ENCODE results near the gene PIGM.

The PIGM gene

DNA sequence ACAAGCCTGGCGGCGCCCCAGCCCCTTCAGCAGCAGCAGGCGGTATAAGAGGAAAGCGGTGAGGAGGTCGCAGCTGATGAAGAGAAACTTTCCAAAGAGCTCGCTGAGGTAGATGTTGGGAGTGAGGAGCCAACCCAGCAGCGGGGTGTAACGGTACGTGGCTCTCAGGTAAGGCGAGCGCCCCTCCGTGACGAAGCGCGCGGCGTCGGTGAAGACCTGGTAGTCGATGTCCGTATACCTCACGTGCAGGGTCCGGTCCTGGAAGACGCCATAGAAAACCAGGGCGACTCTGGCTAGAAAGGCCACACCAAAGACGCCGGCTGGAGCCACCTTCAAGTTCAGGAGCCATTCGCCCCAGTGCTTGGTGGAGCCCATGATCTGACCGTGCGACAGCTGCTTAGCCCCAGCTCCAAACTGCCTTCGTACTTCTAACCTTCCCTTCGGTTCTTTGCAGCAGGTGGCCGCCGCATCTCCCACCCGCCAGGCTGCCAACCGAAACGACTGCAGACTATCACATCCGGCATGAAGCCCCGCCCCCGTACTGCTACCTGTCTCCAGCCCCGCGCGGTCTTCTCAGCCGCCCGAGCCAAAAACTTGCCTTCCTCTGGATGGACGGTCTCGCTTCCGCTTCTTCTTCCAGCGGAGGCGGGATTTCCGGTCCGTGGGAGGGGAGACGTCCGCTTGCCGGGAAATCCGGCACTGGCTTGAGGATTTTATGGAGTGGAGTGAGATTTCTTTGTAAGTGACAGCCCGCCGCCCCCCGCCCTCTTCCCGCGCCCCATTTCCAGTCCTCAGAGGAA lies at the start of gene PIGM:
Gene PIGM (minus strand): TSS at position 626 of the 800 bp plus-strand sequence. CDS start 251 bp downstream, at position 375.
- peak; percentile 87 for DNase-seq

DNA sequence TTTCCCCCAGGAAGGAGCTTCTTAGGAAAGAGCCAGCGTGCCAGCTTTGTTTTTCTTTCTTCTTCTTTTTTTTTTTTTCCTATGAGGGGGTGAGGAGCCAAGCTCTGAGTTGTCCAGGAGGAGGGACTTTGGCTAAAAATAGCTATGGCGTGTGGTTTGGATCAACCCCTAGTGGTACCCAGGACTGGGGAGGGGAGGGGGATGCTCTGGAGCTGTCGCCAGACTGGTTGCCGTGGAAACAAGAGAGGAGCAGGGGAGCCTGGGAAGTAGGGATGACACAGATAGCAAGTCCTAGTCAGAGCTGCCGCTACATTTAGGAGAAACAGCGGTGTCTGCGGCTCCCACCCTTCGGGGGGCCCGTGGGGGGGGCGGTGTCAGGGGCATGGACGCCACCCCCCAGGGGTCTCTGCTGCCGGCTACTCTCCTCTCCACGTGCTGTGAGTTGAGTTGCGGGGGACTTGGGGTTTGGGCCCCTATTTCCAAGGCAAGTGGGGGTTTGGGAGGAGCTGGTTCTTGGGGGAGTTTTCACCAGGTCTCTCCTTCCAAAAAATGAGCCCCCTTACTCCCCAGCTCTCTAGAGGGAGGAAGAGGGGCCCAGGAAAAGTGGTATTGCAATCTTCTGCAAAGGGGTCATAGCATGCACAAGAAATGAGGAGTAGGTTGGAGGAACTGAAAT lies 49.6 kb upstream of the PIGM start, which contains the start of gene KCNJ9:
Gene KCNJ9 (plus strand): TSS at position 278 of the 676 bp plus-strand sequence. CDS start 2,493 bp downstream, outside the sequence.
- no peak for DNase-seq

GRCh38 chr1:160080381-160081100 lies 48.8 kb upstream of the PIGM start:
- DNase-seq = no peak

GRCh38 chr1:160079448-160079847 lies 47.7 kb upstream of the PIGM start:
- no peak for DNase-seq

- no peak for DNase-seq
These were observed 46.9 kb upstream of the PIGM start for GRCh38 chr1:160078512-160079195.

GRCh38 chr1:160077486-160077885 lies 45.7 kb upstream of the PIGM start:
- no peak for DNase-seq

DNA sequence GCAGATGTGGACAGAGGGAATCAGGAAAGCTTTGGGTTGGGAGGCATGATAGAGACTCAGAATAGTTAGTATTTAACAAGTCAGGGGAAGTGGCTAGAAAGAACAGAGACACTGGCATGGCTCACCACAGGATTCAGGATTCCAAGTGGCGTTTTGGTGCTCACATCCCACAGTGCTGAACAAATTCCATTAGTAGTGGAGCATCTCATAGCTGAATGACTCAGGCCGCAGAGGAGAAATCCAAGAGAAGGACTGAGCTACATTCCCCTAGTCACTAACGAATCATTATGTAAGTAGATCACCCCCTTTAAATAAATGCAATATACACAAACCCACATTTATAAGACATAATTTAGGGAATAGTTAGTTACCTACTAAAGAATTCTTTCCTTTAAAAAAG lies 44.5 kb upstream of the PIGM start:
- no peak for DNase-seq

- no peak for DNase-seq
These were observed 44.0 kb upstream of the PIGM start for GRCh38 chr1:160075836-160076235.

DNA sequence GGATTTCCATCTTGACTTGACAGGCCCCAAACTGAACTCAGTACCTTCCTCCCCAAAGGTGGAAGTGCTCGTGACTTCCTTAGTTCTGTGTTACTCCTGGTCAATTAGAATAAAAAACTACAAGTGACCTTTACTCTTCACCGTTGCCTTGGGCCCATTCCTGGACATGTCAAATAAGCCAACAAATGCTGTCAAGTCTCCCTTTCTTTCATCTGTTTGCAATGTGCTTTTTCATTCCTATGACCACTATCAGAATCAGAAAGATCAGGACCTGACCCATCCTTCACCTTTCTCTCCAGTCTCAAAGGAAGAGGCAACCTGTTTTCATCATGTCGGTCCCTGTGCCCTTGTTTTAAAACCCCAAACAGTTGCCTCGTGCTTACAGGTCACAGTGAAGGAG lies 43.1 kb upstream of the PIGM start:
- DNase-seq = no peak

GRCh38 chr1:160071289-160071688 lies 39.5 kb upstream of the PIGM start:
- DNase-seq = no peak

DNA sequence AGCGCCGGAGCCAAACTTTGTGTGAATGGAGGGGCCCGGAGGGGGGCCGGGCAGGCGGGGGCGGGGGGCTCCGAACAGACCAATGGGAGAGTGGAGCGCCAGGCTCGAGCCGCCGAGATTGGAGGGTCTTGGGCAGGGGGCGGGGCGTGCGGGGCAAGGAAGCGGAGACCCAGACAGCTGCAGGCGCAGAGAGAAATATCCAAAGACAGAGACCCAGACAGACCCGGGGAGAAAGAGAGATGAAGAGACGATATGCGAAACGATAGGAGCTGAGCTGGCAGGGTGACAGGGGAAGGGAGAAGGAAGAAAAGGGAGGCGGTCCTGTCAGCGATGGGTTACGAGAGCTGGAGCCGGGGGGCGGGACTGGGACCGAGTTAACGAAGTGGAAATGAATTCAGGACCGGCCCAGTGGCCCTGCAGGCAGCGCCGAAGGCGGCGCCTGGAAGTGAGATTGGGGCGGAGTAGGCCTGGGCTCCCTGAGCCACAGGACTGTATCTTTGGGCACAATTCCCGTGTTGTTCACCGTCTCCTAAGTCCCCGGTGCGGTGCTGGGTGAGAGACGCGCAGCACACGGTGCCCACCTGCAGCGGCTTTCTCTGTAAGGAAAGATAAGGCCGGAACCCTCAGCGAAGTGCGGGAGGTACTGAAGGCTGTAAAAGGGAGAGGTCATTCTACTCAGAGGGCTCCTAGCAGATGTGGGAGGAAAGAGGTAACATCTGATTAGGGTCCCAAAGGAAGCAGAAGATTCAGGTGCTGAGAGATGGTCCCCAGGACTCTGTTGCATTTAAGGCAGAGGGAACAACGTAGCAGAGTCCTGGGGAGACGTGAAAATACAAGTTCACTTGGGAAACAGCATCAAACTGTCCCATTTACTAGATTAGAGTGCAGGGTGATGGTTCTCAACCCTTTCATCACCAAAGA lies 38.7 kb upstream of the PIGM start:
- DNase-seq = no peak

GRCh38 chr1:160069460-160070231 lies 37.9 kb upstream of the PIGM start, which contains the start of gene KCNJ10:
Gene KCNJ10 (minus strand): TSS chr1:160070160. CDS start chr1:160042532, 27,628 bp downstream.
- DNase-seq = no peak

GRCh38 chr1:160068225-160068624 lies 36.4 kb upstream of the PIGM start:
- no peak for DNase-seq

DNA sequence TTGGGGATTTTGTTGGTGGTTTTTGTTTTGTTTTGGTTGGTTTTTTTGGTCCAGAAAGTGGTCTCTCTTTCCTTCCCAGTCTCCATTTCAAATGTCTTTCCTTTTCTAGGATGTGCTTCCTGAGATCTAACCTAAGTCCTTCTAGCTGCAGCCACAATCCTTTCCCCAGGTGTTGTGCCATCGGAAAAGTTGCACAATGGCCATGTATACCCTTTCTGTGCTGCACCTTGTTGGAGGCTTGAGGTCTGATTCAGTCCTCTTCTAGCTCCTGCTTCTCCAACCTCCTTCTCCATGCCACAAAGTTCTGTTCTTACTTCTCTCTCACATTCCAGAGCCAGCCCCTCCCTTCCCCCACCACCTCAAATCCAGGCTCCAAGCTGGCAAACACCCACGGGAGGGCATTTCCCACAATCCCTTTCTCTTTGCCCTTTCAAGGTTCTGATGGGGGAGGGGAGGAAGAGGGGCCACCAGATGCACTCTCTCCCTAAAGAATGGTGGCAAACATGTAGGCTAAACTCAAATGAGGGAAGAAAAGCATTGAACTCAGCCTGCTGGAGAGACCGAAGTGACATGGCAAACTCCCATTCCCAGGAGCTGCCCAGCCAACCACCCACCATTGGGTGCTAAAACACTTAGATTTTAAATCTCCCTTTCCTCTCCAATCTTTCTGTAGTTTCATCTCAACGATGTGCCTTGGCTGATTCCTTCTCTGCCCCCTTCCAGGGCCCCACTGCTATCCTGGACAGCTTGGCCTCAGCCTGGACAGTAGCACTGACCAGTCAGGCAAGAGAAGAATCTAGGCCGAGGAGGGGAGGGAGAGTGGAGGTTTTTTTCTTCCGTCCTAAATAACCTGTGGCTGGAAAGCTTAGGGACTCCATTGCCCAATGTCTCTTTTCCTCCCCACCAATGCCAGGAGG lies 35.3 kb upstream of the PIGM start:
- DNase-seq = no peak

GRCh38 chr1:160064746-160065145 lies 33.0 kb upstream of the PIGM start:
- DNase-seq = no peak

DNA sequence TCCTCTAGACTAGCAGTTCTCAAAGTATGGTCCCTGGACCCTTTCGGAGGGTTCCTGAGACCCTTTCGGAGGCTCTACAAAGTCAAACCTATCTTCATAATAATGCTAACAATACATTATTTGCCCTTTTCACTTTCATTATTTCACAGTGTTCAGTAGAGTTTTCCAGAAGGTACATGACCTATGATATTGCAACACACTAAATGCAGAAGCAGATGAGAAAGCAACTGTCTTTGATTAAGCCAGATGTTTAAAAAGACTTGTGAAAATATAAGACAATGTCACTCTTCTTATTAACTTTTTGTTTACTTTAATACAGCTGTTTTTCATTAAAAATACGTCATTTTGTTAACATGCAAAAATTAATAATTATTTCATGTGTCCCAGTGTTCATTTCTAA lies 32.4 kb upstream of the PIGM start:
- DNase-seq = no peak

- DNase-seq = no peak
These were observed 31.4 kb upstream of the PIGM start for GRCh38 chr1:160063176-160063575.

GRCh38 chr1:160062230-160062532 lies 30.4 kb upstream of the PIGM start:
- no peak for DNase-seq

DNA sequence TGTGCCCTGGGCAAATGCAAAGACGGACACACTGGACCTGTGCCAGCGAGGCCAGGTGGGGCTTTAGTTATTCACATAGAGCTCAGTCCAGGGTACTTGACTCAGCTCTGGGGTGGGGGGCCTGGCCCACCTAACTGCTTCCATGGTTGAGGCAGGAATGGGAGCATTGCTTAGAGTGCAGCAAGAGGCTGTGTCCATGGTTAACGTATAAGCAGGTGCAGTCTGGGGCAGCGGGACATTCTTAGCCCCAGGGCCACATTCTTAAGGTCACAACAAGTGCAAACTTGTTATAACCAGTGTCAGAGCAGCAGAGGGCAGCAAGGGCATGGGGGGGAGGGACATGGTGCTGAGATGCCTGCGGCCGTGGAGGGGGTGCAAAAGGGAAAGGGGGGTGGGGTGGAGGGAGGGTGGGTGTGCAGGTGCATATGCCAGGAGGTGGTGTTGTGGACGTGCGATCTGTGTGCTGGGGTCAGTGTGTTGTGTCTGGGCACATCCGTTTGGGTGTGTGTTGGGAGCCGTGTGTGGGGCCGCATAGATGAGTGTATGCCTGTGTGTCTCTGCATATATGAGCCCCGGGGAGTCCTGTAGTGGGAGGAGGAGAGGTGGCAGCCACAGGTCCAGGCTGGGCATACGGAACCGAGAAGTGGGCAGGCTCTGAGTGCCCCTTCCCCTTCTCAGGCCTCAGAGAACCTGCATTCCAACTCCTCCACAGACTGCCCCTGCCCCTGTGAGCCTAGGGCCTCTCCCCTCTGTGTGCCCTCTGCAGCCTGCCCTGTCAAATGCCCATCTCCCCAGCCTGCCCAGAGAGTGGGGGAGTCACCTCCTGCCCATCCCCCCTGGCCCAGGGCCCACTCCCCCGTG lies 29.8 kb upstream of the PIGM start:
- DNase-seq = no peak

Data from NCI-H446 treated with DMSO at 0.1 percent for 48 hours (cell line).